MM.1S (cell line): ENCODE measurements around the gene EPHA5.

Experiments used
- CTCF ChIP-seq: fragments of 300-600 bp; sonication (generic); IDR thresholded peaks from 2 replicates; pipeline ENCODE4 v1.5.1; 2016; ENCODE audit warnings: antibody characterized with exemption, low read length, mixed read lengths
- EZH2 ChIP-seq: fragments of 300-600 bp; sonication (generic); optimal IDR thresholded peaks from 2 replicates; pipeline ENCODE3; 2017; ENCODE audit warnings: low read depth, mild to moderate bottlenecking, antibody characterized with exemption, low read length, mixed read lengths
- EZH2phosphoT487 ChIP-seq: fragments of 300-600 bp; sonication (generic); IDR thresholded peaks from 2 replicates; pipeline ENCODE4 v1.6.1; 2018; ENCODE audit warnings: antibody characterized with exemption, low read length

GRCh38 chr4:65521666-65522065 lies 148.6 kb downstream of the EPHA5 start:
- TF ChIP-seq CTCF (no peak), EZH2 (no peak), EZH2phosphoT487 (no peak)
